Neural progenitor cell (in vitro differentiated cells): ENCODE data around the gene TMEM229A. TPM values are rescaled to one million over a fixed set of nuclear protein-coding genes. Genes with fewer than 3 reads are reported as not detected.

Source experiments
- DNase-seq: peaks from one replicate; pipeline ENCODE4 v3.0.0-alpha.2; 2016; ENCODE audit warnings: low spot score
- H2AFZ ChIP-seq: fragments of 200-600 bp; sonication (generic); replicated peaks from 2 replicates; pipeline ENCODE4 v1.6.1; 2016; ENCODE audit warnings: antibody characterized with exemption
- H3F3A ChIP-seq: fragments of 200-600 bp; sonication (generic); 2 replicates; pipeline ENCODE4 v1.6.1; 2016; ENCODE audit warnings: antibody characterized with exemption, low read depth
- H3K27ac ChIP-seq: fragments of 200-600 bp; sonication (generic); 2 replicates; pipeline ENCODE4 v1.5.1; 2016; ENCODE audit warnings: mild to moderate bottlenecking
- H3K27me3 ChIP-seq: fragments of 200-600 bp; sonication (generic); 2 replicates; pipeline ENCODE4 v1.6.1; 2016; ENCODE audit warnings: mild to moderate bottlenecking, moderate library complexity
- H3K36me3 ChIP-seq: fragments of 200-600 bp; sonication (generic); 2 replicates; pipeline ENCODE4 v1.5.1; 2016
- H3K4me1 ChIP-seq: fragments of 200-600 bp; sonication (generic); 2 replicates; pipeline ENCODE4 v1.6.1; 2016; ENCODE audit warnings: mixed run types
- H3K4me2 ChIP-seq: fragments of 200-600 bp; sonication (generic); 2 replicates; pipeline ENCODE4 v1.6.1; 2016
- H3K4me3 ChIP-seq: fragments of 200-600 bp; sonication (generic); 2 replicates; pipeline ENCODE4 v1.5.1; 2016
- H3K79me2 ChIP-seq: fragments of 200-600 bp; sonication (generic); 2 replicates; pipeline ENCODE4 v1.6.1; 2016; ENCODE audit warnings: low read depth
- H3K9ac ChIP-seq: fragments of 200-600 bp; sonication (generic); 2 replicates; pipeline ENCODE4 v1.6.1; 2016
- H3K9me3 ChIP-seq: fragments of 200-600 bp; sonication (generic); 2 replicates; pipeline ENCODE4 v1.5.1; 2016; ENCODE audit warnings: low read depth
- H4K20me1 ChIP-seq: fragments of 200-600 bp; sonication (generic); 2 replicates; pipeline ENCODE4 v1.6.1; 2016; ENCODE audit warnings: low read depth
- H3K27ac Mint-ChIP-seq: 3 replicates; pipeline ENCODE4 v1.8.0; 2021; ENCODE audit warnings: mixed read lengths
- H3K27me3 Mint-ChIP-seq: 2 replicates; pipeline ENCODE4 v1.8.0; 2022; ENCODE audit warnings: low read depth, mild to moderate bottlenecking, inconsistent platforms, moderate library complexity, mixed read lengths; ENCODE audit not compliant: insufficient read depth
- H3K36me3 Mint-ChIP-seq: 3 replicates; pipeline ENCODE4 v1.8.0; 2021; ENCODE audit warnings: mixed read lengths
- H3K4me1 Mint-ChIP-seq: 3 replicates; pipeline ENCODE4 v1.8.0; 2021; ENCODE audit warnings: mixed read lengths
- H3K4me3 Mint-ChIP-seq: 3 replicates; pipeline ENCODE4 v1.8.0; 2021; ENCODE audit warnings: mild to moderate bottlenecking, moderate library complexity, mixed read lengths
- H3K9me3 Mint-ChIP-seq: 3 replicates; pipeline ENCODE4 v1.8.0; 2020; ENCODE audit warnings: mixed read lengths
- EZH2 ChIP-seq: fragments of 200-600 bp; sonication (generic); IDR thresholded peaks from 2 replicates; pipeline ENCODE4 v1.6.1; 2017; ENCODE audit warnings: antibody characterized with exemption, mild to moderate bottlenecking, moderate library complexity
- EZH2phosphoT487 ChIP-seq: fragments of 200-600 bp; sonication (generic); IDR thresholded peaks from 2 replicates; pipeline ENCODE4 v1.6.1; 2017; ENCODE audit warnings: antibody characterized with exemption
- total RNA-seq: library from RNA; depleted of rRNA; stranded (reverse); fragments of >200 nt; gene quantifications from 2 replicates; pipeline ENCODE4 v1.2.3, GENCODE V29; 2015; ENCODE audit warnings: low replicate concordance
- TF ChIP-seq, protein P1 (sequence below): fragments of 200-600 bp; sonication (generic); IDR thresholded peaks from 2 replicates; pipeline ENCODE4 v1.5.1; 2017; ENCODE audit warnings: antibody characterized with exemption, mild to moderate bottlenecking

The TMEM229A gene
- total RNA-seq, 1 donor from 2014 or later = not detected

DNA sequence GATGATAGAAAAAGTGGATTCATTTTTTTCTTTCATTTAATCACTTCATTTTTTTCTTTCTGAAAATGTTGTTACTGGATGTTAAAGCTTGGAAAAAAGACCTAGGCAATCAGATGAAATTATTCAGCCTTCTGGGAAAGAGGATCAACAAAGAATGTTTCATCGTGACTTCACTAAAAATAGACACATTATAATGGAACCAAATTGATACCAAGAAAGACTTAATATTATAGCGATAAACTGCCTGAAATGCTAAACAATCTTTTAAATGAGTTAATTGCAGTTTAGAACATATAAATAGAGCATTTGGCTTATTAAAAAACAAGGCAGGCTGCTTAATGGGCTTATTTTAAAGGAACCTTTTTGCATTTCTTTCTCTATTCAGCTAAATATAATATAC lies 25.6 kb upstream of the TMEM229A start:
- TF ChIP-seq, protein P1, sequence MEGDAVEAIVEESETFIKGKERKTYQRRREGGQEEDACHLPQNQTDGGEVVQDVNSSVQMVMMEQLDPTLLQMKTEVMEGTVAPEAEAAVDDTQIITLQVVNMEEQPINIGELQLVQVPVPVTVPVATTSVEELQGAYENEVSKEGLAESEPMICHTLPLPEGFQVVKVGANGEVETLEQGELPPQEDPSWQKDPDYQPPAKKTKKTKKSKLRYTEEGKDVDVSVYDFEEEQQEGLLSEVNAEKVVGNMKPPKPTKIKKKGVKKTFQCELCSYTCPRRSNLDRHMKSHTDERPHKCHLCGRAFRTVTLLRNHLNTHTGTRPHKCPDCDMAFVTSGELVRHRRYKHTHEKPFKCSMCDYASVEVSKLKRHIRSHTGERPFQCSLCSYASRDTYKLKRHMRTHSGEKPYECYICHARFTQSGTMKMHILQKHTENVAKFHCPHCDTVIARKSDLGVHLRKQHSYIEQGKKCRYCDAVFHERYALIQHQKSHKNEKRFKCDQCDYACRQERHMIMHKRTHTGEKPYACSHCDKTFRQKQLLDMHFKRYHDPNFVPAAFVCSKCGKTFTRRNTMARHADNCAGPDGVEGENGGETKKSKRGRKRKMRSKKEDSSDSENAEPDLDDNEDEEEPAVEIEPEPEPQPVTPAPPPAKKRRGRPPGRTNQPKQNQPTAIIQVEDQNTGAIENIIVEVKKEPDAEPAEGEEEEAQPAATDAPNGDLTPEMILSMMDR = no peak
- no peak for TF ChIP-seq EZH2phosphoT487
- no peak for TF ChIP-seq EZH2

DNA sequence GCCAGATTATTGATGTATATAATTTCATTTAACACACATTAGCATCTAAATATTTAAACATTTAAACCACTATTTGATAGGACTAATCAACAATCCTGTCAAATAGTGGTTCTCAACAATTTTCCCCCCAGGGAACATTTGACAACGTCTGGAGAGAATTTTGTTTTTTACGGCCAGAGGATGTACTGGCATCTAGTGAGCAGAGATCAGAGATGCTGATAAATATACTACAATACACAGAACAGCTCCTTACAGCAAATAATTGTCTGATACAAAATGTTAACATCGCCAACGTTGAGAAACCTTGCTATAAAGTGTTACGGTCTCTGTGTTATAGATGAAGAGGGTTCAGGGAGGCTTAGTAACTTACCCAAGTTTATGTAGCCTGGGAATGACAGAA lies 25.0 kb upstream of the TMEM229A start:
- no peaks in the 10 kb centered on the region for H3K4me1 ChIP-seq
- no peak overlapping the region for H3K9ac ChIP-seq
- no peaks in the 10 kb centered on the region for H3K36me3 ChIP-seq
- no peaks in the 10 kb centered on the region for H3K9me3 ChIP-seq
- no peaks in the 10 kb centered on the region for H3F3A ChIP-seq
- no peaks in the 10 kb centered on the region for H3K27me3 ChIP-seq
- H3K27ac ChIP-seq = no peak overlapping the region
- no peak overlapping the region for H3K4me3 Mint-ChIP-seq
- H3K79me2 ChIP-seq = no peaks in the 10 kb centered on the region
- H3K4me3 ChIP-seq = no peak overlapping the region
- no peaks in the 10 kb centered on the region for H4K20me1 ChIP-seq
- no peaks in the 10 kb centered on the region for H3K36me3 Mint-ChIP-seq
- no peak overlapping the region for H3K27ac Mint-ChIP-seq
- H3K27me3 Mint-ChIP-seq = peaks cover 2% of the 10 kb centered on the region
- no peaks in the 10 kb centered on the region for H3K4me1 Mint-ChIP-seq
- H3K9me3 Mint-ChIP-seq = no peaks in the 10 kb centered on the region
- DNase-seq = no peak
- TF ChIP-seq EZH2 = no peak
- TF ChIP-seq, protein P1 = no peak
- TF ChIP-seq EZH2phosphoT487 = no peak
- no peak overlapping the region for H3K4me2 ChIP-seq
- no peak overlapping the region for H2AFZ ChIP-seq

More for the DNA sequence above, 25.6 kb upstream of the TMEM229A start:
- no peaks in the 10 kb centered on the region for H3K9me3 ChIP-seq
- H3K4me3 ChIP-seq = no peak overlapping the region
- DNase-seq = no peak
- no peaks in the 10 kb centered on the region for H3K36me3 Mint-ChIP-seq
- H3K36me3 ChIP-seq = no peaks in the 10 kb centered on the region
- no peak overlapping the region for H3K4me3 Mint-ChIP-seq
- no peaks in the 10 kb centered on the region for H3F3A ChIP-seq
- H3K4me1 Mint-ChIP-seq = no peaks in the 10 kb centered on the region
- no peak overlapping the region for H3K4me2 ChIP-seq
- no peaks in the 10 kb centered on the region for H4K20me1 ChIP-seq
- H3K27me3 ChIP-seq = no peaks in the 10 kb centered on the region
- no peak overlapping the region for H3K27ac Mint-ChIP-seq
- H3K9me3 Mint-ChIP-seq = no peaks in the 10 kb centered on the region
- no peak overlapping the region for H3K27ac ChIP-seq
- H3K79me2 ChIP-seq = no peaks in the 10 kb centered on the region
- no peaks in the 10 kb centered on the region for H3K4me1 ChIP-seq
- no peak overlapping the region for H3K9ac ChIP-seq
- peaks cover 2% of the 10 kb centered on the region for H3K27me3 Mint-ChIP-seq
- no peak overlapping the region for H2AFZ ChIP-seq

DNA sequence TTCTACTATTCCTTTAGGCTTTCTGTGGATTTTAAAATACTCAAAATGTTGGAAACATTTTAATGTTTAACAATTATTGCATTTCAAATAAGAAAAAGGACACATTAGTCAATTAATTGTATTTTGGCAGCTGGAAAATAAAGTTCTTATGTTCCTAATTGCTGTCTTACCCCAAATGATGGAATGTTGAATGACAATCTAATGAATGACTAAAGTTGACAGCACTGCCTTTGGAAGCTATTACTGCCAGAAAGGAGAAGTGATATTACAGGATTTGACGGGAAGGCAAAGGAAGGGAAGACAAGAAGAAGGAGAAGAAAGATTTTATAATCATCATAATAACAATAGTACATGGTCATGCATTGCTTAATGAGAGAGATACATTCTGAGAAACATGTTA lies 23.4 kb upstream of the TMEM229A start:
- no peaks in the 10 kb centered on the region for H3F3A ChIP-seq
- TF ChIP-seq EZH2phosphoT487 = no peak
- H3K9me3 ChIP-seq = no peaks in the 10 kb centered on the region
- H3K4me3 ChIP-seq = no peak overlapping the region
- Mint-ChIP-seq H3K4me3 (no peak overlapping the region), H3K4me1 (no peaks in the 10 kb centered on the region), H3K36me3 (no peaks in the 10 kb centered on the region), H3K9me3 (no peaks in the 10 kb centered on the region), H3K27me3 (peaks cover 2% of the 10 kb centered on the region), H3K27ac (no peak overlapping the region)
- no peak for DNase-seq
- no peak overlapping the region for H3K27ac ChIP-seq
- H4K20me1 ChIP-seq = no peaks in the 10 kb centered on the region
- H3K4me2 ChIP-seq = no peak overlapping the region
- H3K27me3 ChIP-seq = no peaks in the 10 kb centered on the region
- no peaks in the 10 kb centered on the region for H3K36me3 ChIP-seq
- H2AFZ ChIP-seq = no peak overlapping the region
- H3K79me2 ChIP-seq = no peaks in the 10 kb centered on the region
- H3K9ac ChIP-seq = no peak overlapping the region
- H3K4me1 ChIP-seq = no peaks in the 10 kb centered on the region

DNA sequence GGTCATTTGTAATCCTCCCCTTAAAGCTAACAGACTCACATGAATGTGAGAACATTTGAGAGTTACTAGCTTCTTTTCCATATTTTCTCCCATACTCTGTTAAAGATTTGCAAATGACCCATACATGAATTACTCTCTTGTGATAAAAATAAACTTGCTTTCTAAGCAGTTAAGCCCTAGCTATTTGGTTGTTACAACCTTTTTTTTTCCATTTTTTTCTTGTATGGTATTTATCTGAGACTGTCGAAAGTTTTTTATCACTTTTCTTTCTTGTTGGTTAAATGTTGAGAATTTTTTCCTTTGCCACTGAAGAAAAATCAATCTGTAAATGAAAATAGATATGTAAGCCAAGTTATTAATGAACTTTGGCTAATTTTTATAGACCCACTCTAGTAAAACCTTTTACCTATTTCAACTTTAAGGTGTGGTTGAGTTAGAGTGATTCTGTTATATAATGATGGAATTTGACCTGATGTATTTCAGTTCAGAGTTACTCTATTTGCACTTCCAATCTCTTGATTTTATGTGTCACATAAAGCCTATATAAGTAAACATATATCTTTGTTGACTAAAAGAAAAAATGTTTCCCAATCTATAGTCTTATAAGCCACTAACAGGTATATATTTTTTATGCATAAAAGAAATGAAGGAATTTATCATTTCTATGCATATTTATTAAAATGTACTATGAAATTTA lies 19.0 kb upstream of the TMEM229A start:
- no peaks in the 10 kb centered on the region for H3K4me1 Mint-ChIP-seq
- no peak overlapping the region for H3K4me2 ChIP-seq
- no peaks in the 10 kb centered on the region for H3F3A ChIP-seq
- no peaks in the 10 kb centered on the region for H3K27me3 Mint-ChIP-seq
- H3K4me3 Mint-ChIP-seq = no peak overlapping the region
- DNase-seq = no peak
- H3K9ac ChIP-seq = no peak overlapping the region
- H3K36me3 ChIP-seq = no peaks in the 10 kb centered on the region
- no peaks in the 10 kb centered on the region for H3K4me1 ChIP-seq
- no peak overlapping the region for H3K4me3 ChIP-seq
- no peaks in the 10 kb centered on the region for H4K20me1 ChIP-seq
- no peak overlapping the region for H3K27ac Mint-ChIP-seq
- H2AFZ ChIP-seq = no peak overlapping the region
- H3K27me3 ChIP-seq = no peaks in the 10 kb centered on the region
- no peaks in the 10 kb centered on the region for H3K9me3 ChIP-seq
- no peak for TF ChIP-seq EZH2phosphoT487
- TF ChIP-seq EZH2 = no peak
- TF ChIP-seq, protein P1 = no peak
- no peak overlapping the region for H3K27ac ChIP-seq
- H3K9me3 Mint-ChIP-seq = no peaks in the 10 kb centered on the region
- H3K79me2 ChIP-seq = no peaks in the 10 kb centered on the region
- no peaks in the 10 kb centered on the region for H3K36me3 Mint-ChIP-seq
